HG03103 (cell line): ENCODE data around the gene SALL3.
"Not testable (repeated sequence)": the region's sequence is repeated elsewhere in the genome, so short reads cannot be mapped to it uniquely, and the experiment has no call there.

Experiments
- ATAC-seq: cut with Tn5 transposase; IDR thresholded peaks from one replicate; pipeline ENCODE4 v1.9.1; 2021; ENCODE audit warnings: low read depth; ENCODE audit not compliant: unreplicated experiment

Gene SALL3

GRCh38 chr18:78964727-78965126 is 14.9 kb upstream of the SALL3 start:
- ATAC-seq: not testable (repeated sequence)

GRCh38 chr18:78965260-78965659 is 14.4 kb upstream of the SALL3 start:
- no peak for ATAC-seq

DNA sequence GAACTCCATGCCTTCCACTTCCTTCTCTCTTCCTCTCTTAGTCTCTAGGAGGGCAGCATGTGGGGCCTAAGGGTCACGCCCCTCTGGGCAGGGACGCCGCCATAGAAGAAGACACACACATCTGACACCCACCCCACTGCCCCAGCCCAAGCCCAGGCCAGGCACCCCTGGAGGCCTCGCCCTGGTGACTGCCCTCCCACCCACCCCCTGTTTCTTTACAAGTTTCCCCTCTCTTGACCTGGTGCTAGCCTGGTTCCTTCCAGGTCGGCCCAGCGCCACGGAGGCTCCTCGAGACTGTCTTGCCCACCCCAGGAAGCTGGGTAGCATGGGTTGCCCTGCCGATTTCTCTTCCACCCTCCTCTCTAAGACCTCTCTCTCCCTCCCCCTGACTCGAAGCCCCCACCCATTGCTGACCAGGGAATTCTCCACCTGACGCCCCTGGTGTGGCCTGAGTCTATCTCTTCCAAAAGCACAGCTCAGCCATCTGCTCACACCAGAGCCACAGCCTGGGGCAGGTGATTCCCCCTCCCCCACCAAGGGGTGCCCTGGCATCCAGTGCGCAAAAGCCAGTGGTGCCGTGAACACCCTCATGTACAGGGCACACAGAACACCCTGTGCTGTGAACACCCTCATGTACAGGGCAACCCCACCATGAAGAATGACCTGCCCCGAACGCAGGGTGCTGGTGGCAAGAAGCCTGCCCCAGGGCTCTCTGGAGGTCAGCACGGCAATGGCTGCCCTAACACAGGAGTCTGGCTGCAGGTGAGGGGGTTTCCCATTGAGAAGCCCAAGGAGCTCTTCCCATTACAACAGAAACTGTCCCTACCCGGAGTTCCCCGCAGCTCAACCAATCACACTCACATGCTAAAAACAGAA is 13.5 kb upstream of the SALL3 start:
- no peak for ATAC-seq

DNA sequence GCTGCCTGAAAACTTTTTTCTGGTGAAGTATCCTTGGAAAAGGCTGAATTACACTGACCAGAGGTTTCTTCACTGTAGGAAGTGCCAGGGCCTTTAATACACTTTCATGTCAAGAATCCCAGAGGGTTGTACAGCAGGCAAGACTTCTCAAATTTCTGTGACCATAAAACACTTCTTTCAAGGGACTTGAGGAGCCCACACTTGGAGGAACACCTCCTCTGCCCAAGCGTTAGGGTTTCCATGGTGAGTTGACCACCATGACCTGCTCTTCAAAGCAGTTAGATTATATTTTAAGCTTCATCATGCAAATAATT is 12.9 kb upstream of the SALL3 start:
- ATAC-seq: no peak

- no peak for ATAC-seq
Measured at GRCh38 chr18:78967692-78968091, 11.9 kb upstream of the SALL3 start.

DNA sequence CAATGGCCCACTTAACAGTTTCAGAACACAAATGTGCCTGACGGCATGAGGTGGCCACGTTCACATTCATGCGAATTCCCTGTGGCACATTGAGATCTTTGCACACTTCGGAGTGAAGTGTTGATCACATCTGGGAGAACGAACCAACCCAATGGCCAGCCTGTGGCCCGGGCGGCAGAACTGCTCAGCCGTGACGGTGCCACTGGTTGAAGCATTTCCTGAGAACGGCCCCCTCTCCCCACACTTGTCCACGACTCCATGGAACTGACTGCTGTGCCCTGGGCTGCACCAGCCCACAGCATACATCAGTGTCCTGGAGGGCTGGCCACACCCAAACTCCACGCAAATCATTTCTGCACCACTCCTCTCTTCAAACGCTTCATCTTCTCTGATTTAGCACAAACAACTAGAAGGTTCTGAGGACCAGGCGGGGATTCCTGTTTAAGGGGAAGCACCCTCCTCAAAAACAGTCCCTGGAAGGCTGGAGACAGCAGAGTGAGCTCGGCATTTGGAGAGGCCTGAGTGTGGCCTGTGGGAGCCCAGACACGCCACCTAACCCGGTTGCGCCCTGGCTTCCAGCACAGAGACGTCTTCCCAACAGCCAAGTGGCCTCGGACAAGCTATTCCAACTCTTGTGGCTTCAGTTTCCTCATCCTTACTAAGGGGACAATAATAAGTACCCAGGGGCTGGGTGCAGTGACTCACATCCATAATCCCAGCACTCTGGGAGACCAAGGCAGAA is 9.9 kb upstream of the SALL3 start:
- no peak for ATAC-seq

DNA sequence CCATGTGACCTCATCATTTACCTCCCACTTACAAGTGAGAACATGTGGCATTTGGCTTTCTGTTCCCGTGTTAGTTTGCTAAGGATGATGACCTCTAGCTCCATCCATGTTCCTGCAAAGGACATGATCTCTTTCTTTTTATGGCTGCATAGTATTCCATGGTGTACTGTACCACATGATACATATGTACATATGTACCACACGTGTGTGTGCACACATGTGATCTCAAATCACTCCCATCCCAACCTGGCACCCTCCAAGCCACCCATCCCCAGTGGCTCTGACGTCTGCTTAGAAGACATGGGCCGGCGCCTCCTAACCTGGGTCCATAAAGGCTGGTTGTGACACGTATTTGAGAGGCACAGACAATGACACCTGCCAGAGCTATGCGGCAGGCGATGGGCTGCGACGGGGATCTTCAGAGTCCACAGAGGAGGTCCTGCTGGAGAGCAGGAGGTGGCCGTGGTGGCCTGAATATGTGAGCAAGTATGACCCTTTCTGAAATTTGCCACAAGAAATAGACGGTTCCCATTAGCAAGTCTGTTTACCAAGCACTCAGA is 8.8 kb upstream of the SALL3 start:
- ATAC-seq: no peak

- no peak for ATAC-seq
Measured at GRCh38 chr18:78971511-78972245, 7.9 kb upstream of the SALL3 start.

GRCh38 chr18:78972385-78972918 is 7.2 kb upstream of the SALL3 start:
- no peak for ATAC-seq

DNA sequence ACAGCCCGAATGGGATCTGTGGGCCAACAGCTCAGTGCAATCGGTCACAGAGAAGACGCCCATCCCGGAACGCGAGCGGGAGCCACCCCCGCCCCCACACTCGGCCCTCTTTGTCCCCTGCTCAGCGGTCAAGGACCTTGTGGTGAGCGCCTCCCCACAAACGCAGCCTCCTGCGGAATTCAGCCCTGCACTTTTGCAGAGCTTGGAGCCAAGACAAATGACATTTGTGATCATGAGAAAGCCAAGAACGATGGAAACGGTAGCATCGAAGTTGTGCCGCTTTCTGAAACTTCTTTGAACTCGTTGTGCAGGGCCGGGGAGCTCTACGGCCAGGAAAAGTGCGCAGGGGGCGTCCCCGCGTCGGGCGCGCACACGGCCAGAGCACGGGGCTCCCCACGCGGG is 6.7 kb upstream of the SALL3 start:
- ATAC-seq: no peak

DNA sequence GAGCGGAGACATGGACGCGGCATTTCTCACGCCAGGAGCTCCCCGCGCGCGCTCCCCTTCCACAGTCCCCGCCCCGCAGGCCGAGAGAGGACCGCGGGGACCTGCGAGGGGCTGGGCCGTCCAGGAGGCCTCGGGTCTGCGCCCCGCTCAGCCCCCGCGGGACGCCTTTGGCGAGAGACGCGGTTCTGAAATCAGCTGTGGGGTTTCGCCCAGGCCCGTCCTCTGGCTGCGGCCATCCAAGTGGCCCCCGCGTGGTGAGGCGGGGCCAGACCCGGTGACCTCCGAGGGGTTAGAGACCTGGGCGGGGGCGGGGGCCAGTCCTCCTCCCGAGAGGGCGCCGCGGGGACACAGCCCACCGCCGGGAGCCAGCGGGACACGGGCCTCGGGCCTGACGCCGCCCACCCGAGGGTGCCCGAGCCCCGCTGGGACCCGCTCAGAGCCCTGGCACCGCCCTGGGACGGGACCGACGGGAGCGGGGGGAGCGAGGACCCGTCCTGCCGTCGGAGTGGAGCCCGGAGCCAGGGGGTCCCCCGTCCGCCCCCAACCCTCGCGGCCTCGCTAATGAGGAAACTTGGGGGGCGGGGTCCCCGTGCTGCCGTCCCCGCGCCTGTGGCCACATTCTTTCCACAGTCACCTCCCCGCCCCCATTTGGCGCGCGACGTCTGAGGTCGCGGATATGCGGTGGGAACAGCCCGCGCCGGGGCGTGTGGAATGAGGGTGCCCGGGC is 6.1 kb upstream of the SALL3 start:
- ATAC-seq: no peak

DNA sequence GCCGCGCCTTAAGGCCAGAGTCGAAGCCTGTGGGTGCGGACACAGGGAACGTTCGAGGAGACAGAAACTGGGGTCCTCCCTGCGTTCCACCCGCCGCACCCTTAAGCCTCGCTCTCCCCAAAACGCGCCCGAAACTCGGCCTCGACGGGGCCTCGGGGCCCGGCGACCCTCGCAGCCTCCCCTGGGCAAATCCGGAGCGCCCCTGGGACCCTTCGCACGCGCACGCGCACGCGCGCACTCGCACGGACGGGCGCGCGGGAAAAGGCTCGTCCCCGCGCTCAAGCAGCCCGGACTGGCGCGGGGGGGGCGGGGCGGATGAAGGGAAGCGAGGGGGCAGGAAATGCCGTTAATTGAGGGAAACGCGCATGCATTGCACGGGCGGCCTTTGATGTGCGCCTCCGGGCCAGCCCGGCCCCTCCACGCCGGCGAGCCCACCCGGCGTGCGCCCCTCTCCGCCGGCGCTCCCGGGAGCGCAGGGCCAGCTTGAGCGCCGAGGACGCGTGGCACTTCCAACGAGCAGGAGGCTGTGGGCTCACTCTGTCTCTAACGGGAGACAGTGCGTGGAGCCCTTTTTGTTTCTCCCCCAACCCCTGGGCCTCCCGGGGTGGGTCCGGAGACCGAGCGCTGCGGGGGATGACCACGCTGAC is 5.4 kb upstream of the SALL3 start:
- ATAC-seq: no peak

GRCh38 chr18:78975292-78975691 is 4.3 kb upstream of the SALL3 start:
- no peak for ATAC-seq

GRCh38 chr18:78975699-78976335 is 3.8 kb upstream of the SALL3 start:
- ATAC-seq: no peak

DNA sequence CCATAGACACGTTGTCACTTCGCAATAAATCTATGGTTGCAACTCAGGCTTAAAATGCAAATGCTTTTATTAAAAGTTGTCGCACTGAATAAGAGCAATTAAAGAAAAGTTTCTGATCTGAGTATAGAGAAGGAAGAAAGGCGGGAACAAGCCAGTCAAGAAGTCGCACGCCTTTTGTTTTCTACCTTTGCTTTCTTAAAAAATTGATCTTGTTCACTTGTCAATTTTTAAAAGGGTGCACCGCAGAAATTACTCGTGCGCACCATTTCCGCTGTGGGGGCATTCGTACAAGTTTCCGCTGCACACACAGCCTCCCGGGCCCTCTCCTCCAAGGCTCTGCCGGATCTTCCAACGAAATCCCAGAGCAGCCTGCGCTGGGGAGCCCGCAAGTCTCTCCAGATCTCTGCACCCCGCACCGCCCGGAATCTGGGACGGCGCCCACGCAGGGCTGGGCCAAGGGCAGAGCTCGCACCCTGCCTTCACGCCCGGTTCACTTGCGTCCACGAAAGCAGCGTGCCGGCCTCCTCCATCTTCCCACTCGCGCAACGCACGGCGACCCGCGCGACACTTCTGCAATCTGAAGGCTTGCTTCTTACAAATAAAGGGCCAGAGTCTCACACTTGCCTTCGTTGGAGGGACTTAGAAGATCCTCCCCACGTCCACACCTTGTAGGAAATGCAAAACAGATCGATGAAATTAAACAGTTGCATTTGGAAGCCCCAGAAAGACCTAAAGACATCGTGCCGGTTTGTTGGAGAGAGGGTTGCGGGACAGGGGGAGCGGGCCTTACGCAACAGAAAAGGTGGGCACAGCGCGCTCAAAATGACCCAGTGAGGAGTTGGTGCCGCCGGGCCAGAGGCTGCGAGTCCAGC is 2.6 kb upstream of the SALL3 start:
- no peak for ATAC-seq

- ATAC-seq: no peak
Measured at GRCh38 chr18:78977637-78978348, 1.8 kb upstream of the SALL3 start.

GRCh38 chr18:78978349-78979055 is 1.1 kb upstream of the SALL3 start:
- no peak for ATAC-seq
